Ovary (tissue), 10 donors: ENCODE results near the gene BUB1B. TPM values are rescaled to one million over a fixed set of nuclear protein-coding genes. Genes with fewer than 3 reads are reported as not detected.
"Not testable (repeated sequence)": the region's sequence is repeated elsewhere in the genome, so short reads cannot be mapped to it uniquely, and the experiment has no call there.

ENCODE experiments used
- DNase-seq, 5 donors: peaks; one replicate each; pipeline ENCODE4 v3.0.0-alpha.2; 2019 to 2020
- H3K27ac ChIP-seq, 2 donors: fragments of 200-600 bp; one replicate each; pipeline versions ENCODE4 v1.5.1 to v1.8.0; 2019 to 2022
- H3K27me3 ChIP-seq: fragments of 200-600 bp; one replicate; pipeline ENCODE4 v1.8.0; 2022
- H3K36me3 ChIP-seq: fragments of 200-600 bp; sonication (generic); one replicate; pipeline ENCODE4 v1.5.1; 2019
- H3K4me1 ChIP-seq: one replicate; pipeline ENCODE4 v1.8.1; 2013; ENCODE audit warnings: mild to moderate bottlenecking, moderate library complexity; ENCODE audit not compliant: insufficient read depth
- H3K4me3 ChIP-seq: fragments of 200-600 bp; sonication (generic); one replicate; pipeline ENCODE4 v1.5.1; 2017
- H3K9me3 ChIP-seq, 2 donors: fragments of 200-600 bp in 1 of 2; sonication (generic) in 1 of 2; one replicate each; pipeline versions ENCODE4 v1.5.1 to v1.8.1; 2013 to 2019; ENCODE audit warnings: mild to moderate bottlenecking in 1 of 2, moderate library complexity in 1 of 2
- EP300 ChIP-seq: sonication (generic); formaldehyde crosslinking; IDR thresholded peaks from one replicate; pipeline ENCODE4 v1.6.1; 2017; ENCODE audit warnings: antibody characterized with exemption
- POLR2A ChIP-seq: fragments of 450-650 bp; IDR thresholded peaks from one replicate; pipeline ENCODE4 v1.6.1; 2017; ENCODE audit warnings: antibody characterized with exemption, mild to moderate bottlenecking, moderate library complexity
- WGBS, 3 donors: extraction: QIAGEN DNeasy Blood & Tissue Kit in 1 of 3; methylation state at CpG; one replicate each; pipeline versions ENCODE4 v1.1.5 to v1.1.7; 2013 to 2017; 5-methylcytosine and 5-hydroxymethylcytosine counted together
- intact Hi-C, 4 donors: fragments of 100-400 bp; cut with DNase I; formaldehyde crosslinking; loops; one replicate each; pipeline versions ENCODE4 v1.11.0 to v1.15.1; 2022 to 2023
- long read RNA-seq, 3 donors: library from polyadenylated mRNA in 2 of 3; unstranded in 2 of 3; transcript quantifications; one replicate each; pipeline ENCODE4 v2.0.0 and lab custom pipeline, GENCODE V29; 2021 to 2026
- polyA plus RNA-seq, 2 donors: library from polyadenylated mRNA; stranded (reverse); fragments of 200-250 nt in 1 of 2; fragments of 350-450 nt in 1 of 2; fragmentation: Illumina TruSeq in 1 of 2; extraction: RNeasy Lipid Tissue Mini Kit (QIAGEN cat#74804) in 1 of 2; gene quantifications; one replicate each; pipeline ENCODE4 v1.2.3, GENCODE V29; 2013 to 2014
- total RNA-seq, 7 donors: library from RNA; depleted of rRNA in 2 of 7; stranded (reverse); fragments of >200 nt in 2 of 7; fragmentation: NEBNext Ultra II Directional in 3 of 7; extraction: Animal tissue kit (Norgen Biotek cat#: 25700) in 3 of 7; gene quantifications; one replicate each; pipeline versions ENCODE4 v1.1.0 to v1.2.4, GENCODE V29; 2016 to 2023
- TF ChIP-seq, protein P1 (sequence below), 3 donors: fragments of 450-650 bp in 2 of 3; fragments of 200-600 bp in 1 of 3; IDR thresholded peaks; one replicate each; pipeline versions ENCODE4 v1.5.1 to v1.8.0; 2016 to 2022; ENCODE audit warnings: antibody characterized with exemption in 3 of 3, mild to moderate bottlenecking in 1 of 3
- donor health status: DM: no; HTN: no; CAD: no; lungs with moderate emphysema.
- donor health status: DM: no; HTN: no; CAD: no.
- donor health status: Bipolar disorder and iron deficiency.
- donor health status: DM: yes; HTN: yes; CAD: no.
- donor health status: DM: no; HTN: no; CAD: no.
- donor health status: DM: yes; HTN: yes; CAD: no.

BUB1B gene, protein sequence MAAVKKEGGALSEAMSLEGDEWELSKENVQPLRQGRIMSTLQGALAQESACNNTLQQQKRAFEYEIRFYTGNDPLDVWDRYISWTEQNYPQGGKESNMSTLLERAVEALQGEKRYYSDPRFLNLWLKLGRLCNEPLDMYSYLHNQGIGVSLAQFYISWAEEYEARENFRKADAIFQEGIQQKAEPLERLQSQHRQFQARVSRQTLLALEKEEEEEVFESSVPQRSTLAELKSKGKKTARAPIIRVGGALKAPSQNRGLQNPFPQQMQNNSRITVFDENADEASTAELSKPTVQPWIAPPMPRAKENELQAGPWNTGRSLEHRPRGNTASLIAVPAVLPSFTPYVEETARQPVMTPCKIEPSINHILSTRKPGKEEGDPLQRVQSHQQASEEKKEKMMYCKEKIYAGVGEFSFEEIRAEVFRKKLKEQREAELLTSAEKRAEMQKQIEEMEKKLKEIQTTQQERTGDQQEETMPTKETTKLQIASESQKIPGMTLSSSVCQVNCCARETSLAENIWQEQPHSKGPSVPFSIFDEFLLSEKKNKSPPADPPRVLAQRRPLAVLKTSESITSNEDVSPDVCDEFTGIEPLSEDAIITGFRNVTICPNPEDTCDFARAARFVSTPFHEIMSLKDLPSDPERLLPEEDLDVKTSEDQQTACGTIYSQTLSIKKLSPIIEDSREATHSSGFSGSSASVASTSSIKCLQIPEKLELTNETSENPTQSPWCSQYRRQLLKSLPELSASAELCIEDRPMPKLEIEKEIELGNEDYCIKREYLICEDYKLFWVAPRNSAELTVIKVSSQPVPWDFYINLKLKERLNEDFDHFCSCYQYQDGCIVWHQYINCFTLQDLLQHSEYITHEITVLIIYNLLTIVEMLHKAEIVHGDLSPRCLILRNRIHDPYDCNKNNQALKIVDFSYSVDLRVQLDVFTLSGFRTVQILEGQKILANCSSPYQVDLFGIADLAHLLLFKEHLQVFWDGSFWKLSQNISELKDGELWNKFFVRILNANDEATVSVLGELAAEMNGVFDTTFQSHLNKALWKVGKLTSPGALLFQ
- 1 to 10 TPM in 3 of 7 donors, under 1 TPM in 3, not detected in 1; 0.43 to 2.4 (median 1.1) TPM for total RNA-seq
- 1 to 10 TPM; 1.0 to 1.4 TPM for polyA plus RNA-seq
- long read RNA-seq, donor 1: 0 reads
- long read RNA-seq, donor 2, partial matches to known transcripts: 24 of 25 reads
- long read RNA-seq, donor 2, other reads (novel, unspliced or antisense): 0 of 25 reads
- long read RNA-seq, donor 3, partial matches to known transcripts: 0 of 2 reads
- long read RNA-seq, donor 3, other reads (novel, unspliced or antisense): 1 of 2 reads

DNA sequence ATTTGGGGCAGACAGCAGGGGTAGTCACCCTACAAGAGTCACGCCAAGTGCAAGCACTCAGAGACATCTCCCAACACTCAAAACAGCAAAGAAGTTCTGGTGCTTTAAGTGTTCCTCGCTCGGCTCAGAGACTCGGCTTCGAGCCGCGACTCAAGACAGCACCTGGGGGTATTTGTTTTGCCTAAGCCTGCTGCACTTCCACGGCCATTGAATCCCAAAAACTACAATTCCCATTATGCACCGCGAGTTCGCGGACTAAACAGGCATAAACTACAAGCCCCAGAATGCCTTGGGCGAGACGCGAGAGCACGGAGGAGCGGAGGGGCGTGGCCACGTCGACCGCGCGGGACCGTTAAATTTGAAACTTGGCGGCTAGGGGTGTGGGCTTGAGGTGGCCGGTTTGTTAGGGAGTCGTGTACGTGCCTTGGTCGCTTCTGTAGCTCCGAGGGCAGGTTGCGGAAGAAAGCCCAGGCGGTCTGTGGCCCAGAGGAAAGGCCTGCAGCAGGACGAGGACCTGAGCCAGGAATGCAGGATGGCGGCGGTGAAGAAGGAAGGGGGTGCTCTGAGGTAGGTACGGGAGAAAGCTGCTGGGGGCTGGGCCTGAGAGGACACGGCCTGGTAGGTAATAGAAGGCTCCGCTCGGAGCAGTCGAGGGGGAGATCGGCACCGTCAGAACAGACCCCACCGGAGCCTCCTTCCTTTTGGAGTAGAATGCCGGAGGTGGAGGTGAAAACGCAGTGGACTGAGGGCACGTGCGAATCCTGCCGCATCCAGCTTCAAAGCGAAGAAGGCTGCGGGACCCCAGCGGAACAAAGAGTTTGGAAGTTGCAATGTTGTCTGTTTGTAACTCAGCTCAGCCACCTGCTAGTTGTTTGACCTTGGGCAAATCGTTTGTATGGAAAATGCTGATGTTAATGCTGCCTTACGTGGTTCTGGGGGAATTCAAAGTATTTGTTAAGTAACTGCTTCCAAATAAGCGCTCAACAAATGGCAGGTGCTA is at the start of gene BUB1B:
Gene BUB1B, plus strand, starts transcription at position 381 of the 1,000 bp plus-strand sequence. Its CDS starts 152 bp downstream, at position 533.
- Histone ChIP-seq H3K36me3 (no peaks in the 10 kb centered on the region), H3K9me3 (no peaks in the 10 kb centered on the region), H3K27me3 (no peaks in the 10 kb centered on the region), H3K4me1 (peaks cover 5% of the 10 kb centered on the region), H3K27ac (no peak within 1 kb of the TSS), H3K4me3 (peak within 1 kb of the TSS; percentile 40)
- DNase-seq: peak; percentile 88 to 93 (median 92)
- intact Hi-C loops: loop anchor here in 2 of 4 donors (5.0 to 10.0 kb wide), 2 partner anchors 49 to 116 kb away; no protein-coding TSS in a partner anchor
- 2% methylated on average over 47 to 54 of the region's 54 CpGs for WGBS, 3 donors
- TF ChIP-seq POLR2A (no peak), EP300 (no peak)
- TF ChIP-seq, protein P1, sequence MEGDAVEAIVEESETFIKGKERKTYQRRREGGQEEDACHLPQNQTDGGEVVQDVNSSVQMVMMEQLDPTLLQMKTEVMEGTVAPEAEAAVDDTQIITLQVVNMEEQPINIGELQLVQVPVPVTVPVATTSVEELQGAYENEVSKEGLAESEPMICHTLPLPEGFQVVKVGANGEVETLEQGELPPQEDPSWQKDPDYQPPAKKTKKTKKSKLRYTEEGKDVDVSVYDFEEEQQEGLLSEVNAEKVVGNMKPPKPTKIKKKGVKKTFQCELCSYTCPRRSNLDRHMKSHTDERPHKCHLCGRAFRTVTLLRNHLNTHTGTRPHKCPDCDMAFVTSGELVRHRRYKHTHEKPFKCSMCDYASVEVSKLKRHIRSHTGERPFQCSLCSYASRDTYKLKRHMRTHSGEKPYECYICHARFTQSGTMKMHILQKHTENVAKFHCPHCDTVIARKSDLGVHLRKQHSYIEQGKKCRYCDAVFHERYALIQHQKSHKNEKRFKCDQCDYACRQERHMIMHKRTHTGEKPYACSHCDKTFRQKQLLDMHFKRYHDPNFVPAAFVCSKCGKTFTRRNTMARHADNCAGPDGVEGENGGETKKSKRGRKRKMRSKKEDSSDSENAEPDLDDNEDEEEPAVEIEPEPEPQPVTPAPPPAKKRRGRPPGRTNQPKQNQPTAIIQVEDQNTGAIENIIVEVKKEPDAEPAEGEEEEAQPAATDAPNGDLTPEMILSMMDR (IDR thresholded peaks at IDR 0.05): no peak

GRCh38 chr15:40111888-40112287 is 49.0 kb upstream of the BUB1B start:
- WGBS, 3 donors: 80 to 89% (median 82%) methylated on average over 2 of the region's 2 CpGs
- no peak for DNase-seq

GRCh38 chr15:40112789-40113188 is 48.1 kb upstream of the BUB1B start:
- Histone ChIP-seq H3K36me3 (no peaks in the 10 kb centered on the region), H3K4me3 (no peak overlapping the region), H3K4me1 (peaks cover 1% of the 10 kb centered on the region), H3K27ac (no peak overlapping the region), H3K9me3 (no peaks in the 10 kb centered on the region), H3K27me3 (no peaks in the 10 kb centered on the region)
- intact Hi-C loops: loop anchor here in 1 of 4 donors (5.0 kb wide), 1 partner anchor 50 kb away; the partner anchor contains the start of gene BUB1B
- DNase-seq: no peak
- TF ChIP-seq, protein P1 (IDR thresholded peaks at IDR 0.05): no peak
- TF ChIP-seq EP300 (no peak), POLR2A (no peak)
- 69 to 76% (median 73%) methylated on average over 24 of the region's 24 CpGs for WGBS, 3 donors

More at GRCh38 chr15:40111888-40112287, 49.0 kb upstream of the BUB1B start:
- Histone ChIP-seq H3K4me1 (peaks cover 9% of the 10 kb centered on the region), H3K4me3 (no peak overlapping the region), H3K27ac (no peak overlapping the region), H3K9me3 (no peaks in the 10 kb centered on the region), H3K36me3 (no peaks in the 10 kb centered on the region), H3K27me3 (no peaks in the 10 kb centered on the region)
- TF ChIP-seq POLR2A: no peak
- no peak for TF ChIP-seq EP300
- intact Hi-C loops: loop anchor here in 1 of 4 donors (5.0 kb wide), 1 partner anchor 50 kb away; the partner anchor contains the start of gene BUB1B

- Histone ChIP-seq H3K36me3 (no peaks in the 10 kb centered on the region), H3K9me3 (no peaks in the 10 kb centered on the region), H3K4me3 (no peak overlapping the region), H3K27ac (no peak overlapping the region), H3K4me1 (no peaks in the 10 kb centered on the region), H3K27me3 (no peaks in the 10 kb centered on the region)
- 93 to 96% (median 95%) methylated on average over 2 of the region's 2 CpGs for WGBS, 3 donors
- intact Hi-C loops: loop anchor here in 1 of 4 donors (5.0 kb wide), 1 partner anchor 48 kb away; the partner anchor contains the start of gene BUB1B
- TF ChIP-seq EP300 (no peak), POLR2A (no peak)
- TF ChIP-seq, protein P1 (IDR thresholded peaks at IDR 0.05): no peak
- DNase-seq: no peak
These were observed 46.7 kb upstream of the BUB1B start for GRCh38 chr15:40114218-40114617.

DNA sequence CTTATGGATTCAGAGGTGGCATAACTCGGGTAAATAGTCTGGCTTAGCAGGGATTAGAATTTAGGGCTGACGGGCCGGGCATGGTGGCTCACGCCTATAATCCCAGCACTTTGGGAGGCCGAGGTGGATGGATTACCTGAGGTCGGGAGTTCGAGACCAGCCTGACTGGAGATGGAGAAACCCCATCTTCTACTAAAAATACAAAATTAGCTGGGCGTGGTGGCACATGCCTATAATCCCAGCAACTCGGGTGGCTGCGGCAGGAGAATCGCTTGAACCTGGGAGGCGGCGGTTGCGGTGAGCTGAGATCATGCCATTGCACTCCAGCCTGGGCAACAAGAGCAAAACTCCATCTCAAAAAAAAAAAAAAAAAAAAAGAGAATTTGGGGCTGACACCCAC is 45.8 kb upstream of the BUB1B start:
- H3K9me3 ChIP-seq, H3K4me3 ChIP-seq, DNase-seq, H3K27ac ChIP-seq, H3K4me1 ChIP-seq, H3K36me3 ChIP-seq, intact Hi-C loops, H3K27me3 ChIP-seq: not testable (repeated sequence)
- 93 to 96% (median 95%) methylated on average over 14 of the region's 14 CpGs for WGBS, 3 donors
